ENCODE measurements around the gene LRRC61. TPM values are rescaled to one million over a fixed set of nuclear protein-coding genes. Genes with fewer than 3 reads are reported as not detected.
A peak's percentile ranks its signal among the peaks of the same experiment; 100 is the strongest.

The LRRC61 gene
- total RNA-seq, 6 experiments from 2014 or later, result 13.0 to 33.0 (median 19.1) TPM

- peak in 1 of 4 donors; percentile 1 for ATAC-seq
Observed at GRCh38 chr7:150340875-150341262, 17.7 kb downstream of the LRRC61 start.

GRCh38 chr7:150341263-150342120 lies 18.3 kb downstream of the LRRC61 start, which contains the start of gene RARRES2:
RARRES2 (minus strand) TSS chr7:150341629; CDS start chr7:150340609, 1,020 bp downstream.
- no peaks in the 10 kb centered on the region for H3K27me3 ChIP-seq
- TF ChIP-seq POLR2A (IDR thresholded peaks at IDR 0.05), result no peak
- TF ChIP-seq, protein P1, sequence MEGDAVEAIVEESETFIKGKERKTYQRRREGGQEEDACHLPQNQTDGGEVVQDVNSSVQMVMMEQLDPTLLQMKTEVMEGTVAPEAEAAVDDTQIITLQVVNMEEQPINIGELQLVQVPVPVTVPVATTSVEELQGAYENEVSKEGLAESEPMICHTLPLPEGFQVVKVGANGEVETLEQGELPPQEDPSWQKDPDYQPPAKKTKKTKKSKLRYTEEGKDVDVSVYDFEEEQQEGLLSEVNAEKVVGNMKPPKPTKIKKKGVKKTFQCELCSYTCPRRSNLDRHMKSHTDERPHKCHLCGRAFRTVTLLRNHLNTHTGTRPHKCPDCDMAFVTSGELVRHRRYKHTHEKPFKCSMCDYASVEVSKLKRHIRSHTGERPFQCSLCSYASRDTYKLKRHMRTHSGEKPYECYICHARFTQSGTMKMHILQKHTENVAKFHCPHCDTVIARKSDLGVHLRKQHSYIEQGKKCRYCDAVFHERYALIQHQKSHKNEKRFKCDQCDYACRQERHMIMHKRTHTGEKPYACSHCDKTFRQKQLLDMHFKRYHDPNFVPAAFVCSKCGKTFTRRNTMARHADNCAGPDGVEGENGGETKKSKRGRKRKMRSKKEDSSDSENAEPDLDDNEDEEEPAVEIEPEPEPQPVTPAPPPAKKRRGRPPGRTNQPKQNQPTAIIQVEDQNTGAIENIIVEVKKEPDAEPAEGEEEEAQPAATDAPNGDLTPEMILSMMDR (IDR thresholded peaks at IDR 0.05), result no peak
- DNase-seq, result peak; percentile 87 to 92 (median 91)
- no peaks in the 10 kb centered on the region for H3K9me3 ChIP-seq
- peaks cover 0 to 57% (median 25%) of the 10 kb centered on the region in 4 donors for H3K4me1 ChIP-seq
- H3K36me3 ChIP-seq, result peaks cover 0 to 2% (median 0%) of the 10 kb centered on the region in 4 donors
- ATAC-seq, result peak; percentile 71 to 85 (median 77)
- WGBS (ENCODE audit: insufficient coverage, low coverage, low lambda C conversion rate, missing lambda C conversion rate), result 6% methylated on average over 32 of the region's 49 CpGs
- H3K27ac ChIP-seq, result peak within 1 kb of the TSS; percentile 87 to 96 (median 95)
- H3K4me3 ChIP-seq, result peak within 1 kb of the TSS; percentile 53 to 93 (median 78)
- intact Hi-C loops (cut with DNase I), result no loop called here

More at GRCh38 chr7:150340875-150341262, 17.7 kb downstream of the LRRC61 start:
- 7% methylated on average over 20 of the region's 29 CpGs for WGBS (ENCODE audit: insufficient coverage, low coverage, low lambda C conversion rate, missing lambda C conversion rate)
- peaks cover 0 to 2% (median 0%) of the 10 kb centered on the region in 4 donors for H3K36me3 ChIP-seq
- intact Hi-C loops (cut with DNase I), result no loop called here
- peak overlapping the region; percentile 87 to 96 (median 95) for H3K27ac ChIP-seq
- TF ChIP-seq, protein P1 (IDR thresholded peaks at IDR 0.05), result no peak
- TF ChIP-seq POLR2A (IDR thresholded peaks at IDR 0.05), result no peak
- peak overlapping the region; percentile 53 to 93 (median 78) for H3K4me3 ChIP-seq
- H3K4me1 ChIP-seq, result peaks cover 0 to 63% (median 28%) of the 10 kb centered on the region in 4 donors
- H3K27me3 ChIP-seq, result no peaks in the 10 kb centered on the region
- DNase-seq, result no peak
- H3K9me3 ChIP-seq, result no peaks in the 10 kb centered on the region

DNA sequence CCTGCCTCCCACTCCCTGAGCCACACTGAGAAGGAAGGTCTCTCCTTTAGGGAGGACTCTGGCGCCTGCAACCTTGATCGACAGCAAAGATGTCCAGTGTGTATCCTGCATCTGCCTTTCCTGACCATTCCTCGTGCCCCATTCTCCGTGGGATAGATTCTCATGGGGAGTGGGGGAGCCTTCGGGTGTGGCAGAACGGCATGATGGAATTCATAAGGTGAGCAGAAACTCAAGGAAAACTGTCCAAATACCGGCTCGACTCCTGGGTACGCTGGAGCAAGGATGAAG lies 18.9 kb downstream of the LRRC61 start:
- 68% methylated on average over 7 of the region's 9 CpGs for WGBS (ENCODE audit: insufficient coverage, low coverage, low lambda C conversion rate, missing lambda C conversion rate)
- H3K27me3 ChIP-seq, result no peaks in the 10 kb centered on the region
- H3K36me3 ChIP-seq, result peaks cover 0 to 2% (median 0%) of the 10 kb centered on the region in 4 donors
- H3K9me3 ChIP-seq, result no peaks in the 10 kb centered on the region
- H3K27ac ChIP-seq, result peak overlapping the region; percentile 53 to 95 (median 57)
- H3K4me3 ChIP-seq, result peak overlapping the region in 2 of 3 donors; percentile 78 to 93
- intact Hi-C loops (cut with DNase I), result no loop called here
- no peak for DNase-seq
- TF ChIP-seq POLR2A (IDR thresholded peaks at IDR 0.05), result no peak
- TF ChIP-seq, protein P1 (IDR thresholded peaks at IDR 0.05), result no peak
- no peak for ATAC-seq
- H3K4me1 ChIP-seq, result peaks cover 0 to 51% (median 22%) of the 10 kb centered on the region in 4 donors

DNA sequence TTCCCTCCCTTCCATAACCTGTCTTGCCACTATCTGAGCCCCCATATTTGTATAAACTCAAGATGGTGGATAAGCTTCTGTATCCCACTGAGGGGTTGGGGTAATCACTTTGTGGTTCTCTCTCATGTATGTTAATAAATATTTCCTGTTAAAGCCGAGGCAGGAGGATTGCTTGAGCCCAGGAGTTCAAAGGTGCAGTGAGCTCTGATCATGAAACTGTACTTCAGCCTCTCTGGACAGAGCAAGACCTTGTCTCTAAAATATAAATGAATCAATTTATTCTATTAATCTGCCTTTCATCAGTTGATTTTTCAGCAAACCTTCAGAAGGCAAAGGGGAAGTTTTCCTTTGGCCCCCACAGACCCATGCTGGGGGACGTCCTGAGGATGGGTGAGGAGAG lies 20.1 kb downstream of the LRRC61 start:
- Histone ChIP-seq H3K9me3 (no peaks in the 10 kb centered on the region), H3K27me3 (no peaks in the 10 kb centered on the region), H3K4me1 (peaks cover 0 to 39% (median 16%) of the 10 kb centered on the region in 4 donors), H3K4me3 (no peak overlapping the region), H3K27ac (peak overlapping the region; percentile 22 to 95 (median 42)), H3K36me3 (peaks cover 0 to 2% (median 0%) of the 10 kb centered on the region in 4 donors)
- intact Hi-C loops (cut with DNase I), result no loop called here
- ATAC-seq (peak in 3 of 4 donors; percentile 8 to 27 (median 21)), DNase-seq (no peak)
- 22% methylated on average over 2 of the region's 2 CpGs for WGBS (ENCODE audit: insufficient coverage, low coverage, low lambda C conversion rate, missing lambda C conversion rate)
- TF ChIP-seq POLR2A (IDR thresholded peaks at IDR 0.05), result no peak
- TF ChIP-seq, protein P1 (IDR thresholded peaks at IDR 0.05), result no peak
